NCI-H82 treated with DMSO at 0.1 percent for 48 hours (cell line): ENCODE results near the gene TM2D3.

ENCODE experiments used
- DNase-seq: peaks from one replicate; lab custom pipeline; 2025; ENCODE audit not compliant: unreplicated experiment; lab: John Stamatoyannopoulos, UW

The TM2D3 gene

DNA sequence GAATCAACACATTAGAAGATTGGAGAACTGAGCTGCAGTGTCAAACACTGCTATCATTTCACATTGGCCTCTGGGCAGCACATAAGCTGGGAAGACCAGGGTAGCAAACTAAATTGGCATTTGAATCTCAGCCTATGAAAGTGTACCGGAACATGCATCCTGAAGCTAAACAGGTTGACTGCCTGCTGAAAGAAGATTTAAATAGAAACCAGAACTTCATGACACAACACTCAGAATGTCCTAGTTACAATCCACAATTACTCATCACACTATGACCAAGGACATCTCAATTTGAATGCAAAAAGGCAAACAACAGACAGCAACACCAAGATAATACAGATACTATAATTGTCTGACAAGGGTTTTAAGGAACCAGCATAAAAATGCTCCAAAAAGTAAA is 26.2 kb downstream of the TM2D3 start:
- DNase-seq, result no peak

DNA sequence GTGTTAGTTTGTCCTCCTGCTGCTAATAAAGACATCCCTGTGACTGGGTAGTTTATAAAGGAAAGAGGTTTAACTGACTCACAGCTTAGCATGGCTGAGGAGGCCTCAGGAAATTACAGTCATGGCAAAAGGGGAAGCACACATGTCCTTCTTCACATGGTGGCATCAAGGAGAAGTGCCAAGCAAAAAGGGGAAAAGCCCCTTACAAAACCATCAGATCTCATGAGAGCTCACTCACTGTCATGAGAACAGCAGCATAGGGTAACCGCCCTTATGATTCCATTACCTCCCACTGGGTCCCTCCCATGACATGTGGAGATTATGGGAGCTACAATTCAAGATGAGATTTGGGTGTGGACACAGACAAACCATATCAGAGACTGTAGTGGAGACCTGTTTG is 27.0 kb downstream of the TM2D3 start:
- DNase-seq, result no peak

GRCh38 chr15:101623367-101624304 is 28.5 kb downstream of the TM2D3 start:
- DNase-seq, result no peak

DNA sequence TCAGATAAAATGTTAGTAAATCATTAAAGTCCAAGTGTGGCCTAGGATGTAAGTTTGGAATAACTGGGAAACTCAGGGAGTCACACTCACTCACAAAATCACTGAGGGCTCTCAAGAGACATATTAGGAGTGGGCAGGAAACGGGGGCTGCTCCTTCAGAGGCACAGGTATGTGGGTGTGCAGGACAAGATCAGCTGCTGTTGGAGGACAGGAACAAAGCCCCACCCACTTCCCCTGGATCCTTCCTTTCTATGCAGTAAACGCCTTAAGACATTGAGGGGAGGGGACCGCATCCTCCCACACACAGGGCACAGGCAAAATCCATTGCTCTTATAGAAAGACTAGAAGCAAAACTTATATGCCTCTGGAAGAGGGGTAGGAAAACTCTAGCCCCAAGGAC is 30.2 kb downstream of the TM2D3 start:
- no peak for DNase-seq

- DNase-seq, result no peak
These were observed 31.5 kb downstream of the TM2D3 start for GRCh38 chr15:101620671-101621070.

DNA sequence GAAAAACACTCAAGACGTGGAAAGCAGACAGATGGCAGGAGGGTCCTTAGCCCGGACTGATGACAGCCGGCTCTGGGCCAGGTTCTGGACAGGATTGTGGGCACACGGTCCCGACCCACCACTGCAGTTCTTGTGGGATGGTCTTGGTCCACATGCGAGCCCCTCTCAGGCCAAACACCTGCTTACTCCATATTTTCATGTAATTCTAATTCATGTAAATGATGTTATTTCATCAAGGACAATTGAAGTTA is 32.6 kb downstream of the TM2D3 start:
- no peak for DNase-seq

DNA sequence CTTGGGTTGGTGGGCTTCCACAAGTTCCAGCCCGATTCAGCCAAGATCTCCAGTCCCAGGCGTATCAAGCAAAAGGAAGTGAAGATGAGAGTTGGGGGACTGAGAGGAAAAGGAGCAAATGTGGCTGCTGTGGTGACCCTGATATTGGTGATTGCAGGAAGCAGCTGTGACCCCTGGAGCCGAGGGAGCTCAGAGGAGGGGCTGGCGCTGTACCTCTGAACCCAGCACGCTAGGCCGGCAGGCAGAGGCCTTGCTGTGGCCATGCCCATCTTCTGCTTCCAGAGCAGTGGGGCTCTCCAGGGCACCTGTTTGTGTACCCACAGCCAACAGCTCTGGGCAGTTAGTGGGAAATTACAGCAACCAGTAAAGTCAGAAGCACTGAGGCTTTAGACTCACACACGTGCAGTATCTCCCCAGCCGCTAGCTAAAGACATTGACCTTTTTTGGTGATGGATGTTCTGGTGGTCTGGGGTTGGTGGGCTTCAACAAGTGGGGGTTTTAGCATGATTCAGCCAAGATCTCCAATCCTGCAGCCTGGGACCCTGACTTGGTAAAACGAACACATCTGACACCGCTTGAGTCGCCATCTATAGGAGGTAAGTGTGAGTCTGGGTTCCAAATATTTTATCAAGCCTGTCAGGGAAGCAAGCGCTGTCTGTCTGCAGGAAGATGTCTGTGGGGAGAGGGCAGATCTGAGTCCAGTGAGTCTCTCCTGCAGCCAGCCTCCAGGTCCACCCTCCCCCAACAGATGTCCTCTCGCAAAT is 33.1 kb downstream of the TM2D3 start:
- no peak for DNase-seq

DNA sequence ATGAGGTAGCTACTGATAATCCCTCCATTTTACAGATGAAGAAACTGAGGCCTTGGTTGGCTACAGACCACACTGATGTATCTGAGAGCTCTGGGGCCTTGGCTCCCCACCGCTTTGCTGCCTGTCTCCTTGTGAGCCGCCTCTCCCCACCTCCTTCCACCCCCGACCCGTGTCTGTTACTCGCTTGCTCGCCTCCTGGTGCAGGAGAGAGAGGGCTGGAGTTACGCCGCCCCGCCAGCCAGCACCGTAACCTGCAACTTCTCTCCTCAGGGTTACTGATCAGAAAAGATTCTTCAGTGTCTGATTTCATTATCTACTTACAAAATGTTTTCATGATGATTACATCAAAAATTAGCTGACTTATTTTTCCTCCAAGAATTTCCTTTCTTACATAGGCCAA is 34.1 kb downstream of the TM2D3 start:
- no peak for DNase-seq

GRCh38 chr15:101617390-101617965 is 34.7 kb downstream of the TM2D3 start:
- no peak for DNase-seq

DNA sequence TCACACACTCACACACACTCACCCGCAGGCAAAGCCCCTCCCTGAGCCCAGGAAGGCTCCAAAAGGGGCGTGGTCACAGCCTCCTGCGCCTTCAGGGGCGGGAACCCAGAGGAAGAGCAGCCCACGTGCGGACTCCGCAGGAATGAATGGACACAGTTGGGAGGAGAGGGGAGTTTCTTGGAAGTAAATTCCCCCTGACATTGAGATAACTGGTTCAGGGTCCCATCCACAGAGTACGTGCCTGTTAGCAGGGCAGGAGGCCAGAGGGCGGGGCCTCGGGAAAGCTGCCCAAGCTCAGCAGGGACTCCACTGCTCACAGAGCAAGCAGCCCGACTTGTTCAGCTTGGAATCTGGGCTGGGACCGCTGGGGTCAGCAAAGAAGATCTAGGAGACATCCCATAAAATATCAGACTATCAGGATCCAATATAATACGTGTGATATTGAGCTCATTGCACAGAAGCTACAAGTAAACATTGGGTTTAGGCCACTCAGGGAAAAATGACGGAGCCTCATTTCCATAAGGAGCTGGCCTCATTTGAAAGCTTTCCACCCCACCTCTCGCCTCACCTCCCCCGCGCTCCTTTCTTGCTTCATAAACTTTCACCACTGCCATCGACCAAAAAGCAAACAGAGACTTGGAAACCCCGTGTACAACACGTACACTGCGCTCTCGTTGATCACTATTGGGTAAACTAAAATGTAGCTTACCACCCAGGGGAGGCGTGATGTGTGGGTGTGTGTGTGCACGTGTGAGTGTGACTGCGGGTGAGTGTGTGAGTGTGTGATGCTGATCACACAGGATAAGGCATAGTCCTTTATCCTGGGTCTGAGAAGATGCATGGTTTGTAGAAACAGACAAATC is 36.0 kb downstream of the TM2D3 start:
- DNase-seq, result no peak

- no peak for DNase-seq
These were observed 36.7 kb downstream of the TM2D3 start for GRCh38 chr15:101615414-101615985.

- no peak for DNase-seq
These were observed 37.4 kb downstream of the TM2D3 start for GRCh38 chr15:101614761-101615160.

GRCh38 chr15:101614001-101614585 is 38.1 kb downstream of the TM2D3 start:
- DNase-seq, result no peak

GRCh38 chr15:101613130-101614000 is 38.8 kb downstream of the TM2D3 start:
- peak; percentile 48 for DNase-seq

GRCh38 chr15:101612676-101613075 is 39.5 kb downstream of the TM2D3 start:
- no peak for DNase-seq

GRCh38 chr15:101611580-101612299 is 40.4 kb downstream of the TM2D3 start:
- DNase-seq, result no peak

DNA sequence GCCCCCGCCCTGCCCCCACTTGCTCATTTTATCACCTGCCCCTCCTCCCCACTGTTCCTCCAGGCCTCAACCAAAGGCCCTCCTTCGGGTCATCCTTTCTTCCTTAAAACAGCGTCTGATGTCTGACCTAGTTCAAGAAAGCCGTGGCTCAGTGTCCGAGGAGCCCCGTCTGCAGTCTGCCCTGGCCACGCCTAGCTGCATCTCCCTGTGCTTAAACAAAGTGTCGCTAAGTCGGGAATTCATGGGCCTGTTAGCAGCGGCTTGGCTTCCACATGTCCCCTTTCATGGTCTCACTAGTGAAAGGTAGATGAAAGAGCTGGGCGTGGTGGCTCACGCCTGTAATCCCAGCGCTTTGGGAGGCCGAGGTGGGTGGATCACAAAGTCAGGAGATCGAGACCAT is 41.2 kb downstream of the TM2D3 start:
- no peak for DNase-seq

DNA sequence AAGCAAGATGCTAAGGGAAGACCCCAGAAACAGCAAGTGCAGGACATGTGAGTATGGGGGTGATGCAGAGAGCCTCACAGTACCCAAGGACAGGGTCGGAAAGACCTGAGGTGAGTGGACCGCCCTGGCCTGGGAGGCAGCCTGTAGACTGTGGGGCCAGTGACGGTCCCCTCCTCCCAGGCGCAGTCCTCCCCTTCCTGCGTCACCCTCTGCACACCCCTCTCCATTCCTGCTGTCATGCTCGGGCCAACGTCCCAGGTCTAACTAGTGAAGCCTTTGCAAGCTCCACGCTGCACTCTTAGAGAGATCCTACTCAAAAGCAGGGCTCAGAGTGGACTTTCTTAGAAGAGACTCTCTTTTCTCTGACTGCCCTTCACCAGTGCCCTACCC is 41.6 kb downstream of the TM2D3 start:
- no peak for DNase-seq
